ENCODE data around the gene ZFAND5. TPM values are rescaled to one million over a fixed set of nuclear protein-coding genes. Genes with fewer than 3 reads are reported as not detected.

The ZFAND5 gene
- polyA plus RNA-seq, 1 donor from 2014 or later: 338 TPM

DNA sequence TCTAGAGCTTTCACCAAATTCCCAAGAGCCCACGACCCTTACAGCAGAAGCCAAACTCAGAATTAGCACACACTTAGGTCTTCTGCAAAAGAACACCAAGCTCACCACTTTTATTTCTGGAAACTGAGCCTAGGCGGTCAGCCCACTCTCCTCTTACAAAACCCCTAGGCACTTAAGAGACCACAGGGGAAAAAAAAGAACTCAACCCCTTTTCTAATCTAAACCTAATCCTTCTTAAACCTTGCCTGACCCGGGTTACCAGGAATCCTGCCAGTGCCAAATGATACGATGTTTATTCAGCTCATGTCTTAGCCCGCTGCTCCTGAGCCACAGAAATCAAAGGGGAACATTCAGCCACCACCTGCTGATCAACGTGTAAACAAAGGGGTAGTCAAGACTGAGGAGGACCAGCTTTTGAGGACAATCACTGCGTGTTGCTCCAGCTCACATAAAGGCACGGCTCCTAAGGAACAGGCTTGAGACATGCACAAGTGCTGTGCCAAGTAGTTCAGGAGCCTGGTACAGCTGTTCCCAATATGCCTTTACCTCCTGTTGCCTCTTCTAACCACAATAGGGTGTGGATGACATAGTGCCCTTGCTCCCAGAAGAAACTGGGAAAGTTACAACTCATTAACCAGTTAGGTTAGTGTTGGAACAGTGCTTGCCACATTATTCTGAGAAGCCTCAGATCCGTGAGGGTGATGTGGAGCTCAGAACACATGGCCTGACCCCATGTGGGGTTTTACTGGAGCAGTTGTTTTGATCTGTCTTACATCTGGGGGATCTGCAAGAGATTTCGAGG lies 49.3 kb downstream of the ZFAND5 start:
- Histone ChIP-seq H3F3A (ENCODE audit: insufficient read depth, low read length, poor library complexity, severe bottlenecking) (no peaks in the 10 kb centered on the region), H4K20me1 (ENCODE audit: insufficient read depth) (no peaks in the 10 kb centered on the region), H3K4me2 (ENCODE audit: low read length) (no peak overlapping the region), H3K9ac (ENCODE audit: low read length) (no peak overlapping the region), H3K79me2 (replicated peaks; ENCODE audit: insufficient read depth, low read length) (no peaks in the 10 kb centered on the region), H3K9me2 (ENCODE audit: insufficient read depth, low read length) (no peaks in the 10 kb centered on the region), H3K4me3 (ENCODE audit: low read length) (no peak overlapping the region), H2AFZ (ENCODE audit: low read depth, low read length) (no peak overlapping the region), H3K27me3 (ENCODE audit: insufficient read depth, low read depth, low read length) (no peaks in the 10 kb centered on the region), H3K36me3 (ENCODE audit: insufficient read depth, low read length) (no peaks in the 10 kb centered on the region), H3K27ac (ENCODE audit: low read length) (no peak overlapping the region), H3K9me3 (ENCODE audit: low read length) (no peaks in the 10 kb centered on the region)
- TF ChIP-seq POLR2AphosphoS5 (IDR thresholded peaks at IDR 0.05): no peak
- no peak for TF ChIP-seq SMC3 (conservative IDR thresholded peaks at IDR 0.05; ENCODE audit: poor library complexity)
- TF ChIP-seq, protein P1, sequence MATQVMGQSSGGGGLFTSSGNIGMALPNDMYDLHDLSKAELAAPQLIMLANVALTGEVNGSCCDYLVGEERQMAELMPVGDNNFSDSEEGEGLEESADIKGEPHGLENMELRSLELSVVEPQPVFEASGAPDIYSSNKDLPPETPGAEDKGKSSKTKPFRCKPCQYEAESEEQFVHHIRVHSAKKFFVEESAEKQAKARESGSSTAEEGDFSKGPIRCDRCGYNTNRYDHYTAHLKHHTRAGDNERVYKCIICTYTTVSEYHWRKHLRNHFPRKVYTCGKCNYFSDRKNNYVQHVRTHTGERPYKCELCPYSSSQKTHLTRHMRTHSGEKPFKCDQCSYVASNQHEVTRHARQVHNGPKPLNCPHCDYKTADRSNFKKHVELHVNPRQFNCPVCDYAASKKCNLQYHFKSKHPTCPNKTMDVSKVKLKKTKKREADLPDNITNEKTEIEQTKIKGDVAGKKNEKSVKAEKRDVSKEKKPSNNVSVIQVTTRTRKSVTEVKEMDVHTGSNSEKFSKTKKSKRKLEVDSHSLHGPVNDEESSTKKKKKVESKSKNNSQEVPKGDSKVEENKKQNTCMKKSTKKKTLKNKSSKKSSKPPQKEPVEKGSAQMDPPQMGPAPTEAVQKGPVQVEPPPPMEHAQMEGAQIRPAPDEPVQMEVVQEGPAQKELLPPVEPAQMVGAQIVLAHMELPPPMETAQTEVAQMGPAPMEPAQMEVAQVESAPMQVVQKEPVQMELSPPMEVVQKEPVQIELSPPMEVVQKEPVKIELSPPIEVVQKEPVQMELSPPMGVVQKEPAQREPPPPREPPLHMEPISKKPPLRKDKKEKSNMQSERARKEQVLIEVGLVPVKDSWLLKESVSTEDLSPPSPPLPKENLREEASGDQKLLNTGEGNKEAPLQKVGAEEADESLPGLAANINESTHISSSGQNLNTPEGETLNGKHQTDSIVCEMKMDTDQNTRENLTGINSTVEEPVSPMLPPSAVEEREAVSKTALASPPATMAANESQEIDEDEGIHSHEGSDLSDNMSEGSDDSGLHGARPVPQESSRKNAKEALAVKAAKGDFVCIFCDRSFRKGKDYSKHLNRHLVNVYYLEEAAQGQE (IDR thresholded peaks at IDR 0.05; ENCODE audit: borderline replicate concordance): no peak
- no peak for TF ChIP-seq EP300 (conservative IDR thresholded peaks at IDR 0.05; ENCODE audit: poor library complexity, severe bottlenecking)
- TF ChIP-seq CTCF (IDR thresholded peaks at IDR 0.05; ENCODE audit: poor library complexity, severe bottlenecking): no peak
- no peak for TF ChIP-seq TAF1 (IDR thresholded peaks at IDR 0.05; ENCODE audit: low read depth)

DNA sequence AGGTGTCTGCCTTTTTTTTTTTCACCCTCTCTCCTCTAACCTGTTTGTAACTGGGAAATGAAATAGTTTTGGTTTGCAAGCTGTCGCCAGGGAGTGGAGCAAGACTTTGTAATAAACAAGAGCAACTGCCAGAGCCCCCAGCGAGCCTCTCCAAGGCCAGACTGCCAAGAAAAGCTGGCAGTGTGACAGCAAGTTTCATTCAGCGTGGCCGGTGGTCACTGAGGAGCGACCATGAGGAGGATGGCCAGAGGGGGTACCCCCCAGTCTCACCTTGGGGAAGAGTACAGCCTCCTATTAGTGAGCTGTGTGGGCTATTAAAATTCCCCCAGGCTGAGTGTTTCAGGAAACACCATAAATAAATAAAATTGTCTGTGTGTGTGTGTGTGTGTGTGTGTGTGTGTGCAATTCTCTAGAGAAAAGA lies 49.9 kb downstream of the ZFAND5 start:
- Histone ChIP-seq H3K4me2 (ENCODE audit: low read length) (no peak overlapping the region), H3K9me3 (ENCODE audit: low read length) (no peaks in the 10 kb centered on the region), H3K36me3 (ENCODE audit: insufficient read depth, low read length) (no peaks in the 10 kb centered on the region), H3K27ac (ENCODE audit: low read length) (no peak overlapping the region), H3F3A (ENCODE audit: insufficient read depth, low read length, poor library complexity, severe bottlenecking) (no peaks in the 10 kb centered on the region), H3K4me3 (ENCODE audit: low read length) (no peak overlapping the region), H3K27me3 (ENCODE audit: insufficient read depth, low read depth, low read length) (no peaks in the 10 kb centered on the region), H4K20me1 (ENCODE audit: insufficient read depth) (no peaks in the 10 kb centered on the region), H2AFZ (ENCODE audit: low read depth, low read length) (no peak overlapping the region), H3K9me2 (ENCODE audit: insufficient read depth, low read length) (no peaks in the 10 kb centered on the region), H3K9ac (ENCODE audit: low read length) (no peak overlapping the region), H3K79me2 (replicated peaks; ENCODE audit: insufficient read depth, low read length) (no peaks in the 10 kb centered on the region)
- TF ChIP-seq TAF1 (IDR thresholded peaks at IDR 0.05; ENCODE audit: low read depth): no peak

DNA sequence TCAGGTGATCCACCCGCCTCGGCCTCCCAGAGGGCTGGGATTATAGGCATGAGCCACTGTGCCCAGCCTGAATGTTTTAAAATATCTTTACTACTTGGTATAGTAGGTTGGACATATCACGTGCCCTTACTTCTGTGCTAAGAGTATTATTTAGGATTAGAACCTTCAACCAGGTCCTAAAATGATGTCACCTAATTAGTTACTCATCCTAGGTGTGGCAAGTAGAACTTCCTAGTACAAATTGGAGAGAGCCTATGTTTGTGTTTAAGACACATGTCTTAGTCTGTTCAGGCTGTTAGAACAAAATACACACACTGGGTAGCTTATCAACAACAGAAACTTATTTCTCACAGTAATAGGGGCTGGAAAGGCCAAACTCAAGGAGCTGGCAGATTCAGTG lies 51.5 kb downstream of the ZFAND5 start:
- Histone ChIP-seq H3K79me2 (replicated peaks; ENCODE audit: insufficient read depth, low read length) (no peaks in the 10 kb centered on the region), H3K9me3 (ENCODE audit: low read length) (no peaks in the 10 kb centered on the region), H3K27ac (ENCODE audit: low read length) (no peak overlapping the region), H3K27me3 (ENCODE audit: insufficient read depth, low read depth, low read length) (no peaks in the 10 kb centered on the region), H2AFZ (ENCODE audit: low read depth, low read length) (no peak overlapping the region), H3K4me2 (ENCODE audit: low read length) (no peak overlapping the region), H3K36me3 (ENCODE audit: insufficient read depth, low read length) (no peaks in the 10 kb centered on the region), H4K20me1 (ENCODE audit: insufficient read depth) (no peaks in the 10 kb centered on the region), H3F3A (ENCODE audit: insufficient read depth, low read length, poor library complexity, severe bottlenecking) (no peaks in the 10 kb centered on the region), H3K9me2 (ENCODE audit: insufficient read depth, low read length) (no peaks in the 10 kb centered on the region), H3K4me3 (ENCODE audit: low read length) (no peak overlapping the region), H3K9ac (ENCODE audit: low read length) (no peak overlapping the region)
- TF ChIP-seq MXI1 (conservative IDR thresholded peaks at IDR 0.05; ENCODE audit: poor library complexity, severe bottlenecking): no peak
- no peak for TF ChIP-seq POLR2AphosphoS5 (IDR thresholded peaks at IDR 0.05)
- TF ChIP-seq TAF1 (IDR thresholded peaks at IDR 0.05; ENCODE audit: low read depth): no peak
- TF ChIP-seq RAD21 (conservative IDR thresholded peaks at IDR 0.05): no peak
- no peak for TF ChIP-seq EP300 (conservative IDR thresholded peaks at IDR 0.05; ENCODE audit: poor library complexity, severe bottlenecking)
- TF ChIP-seq, protein P1 (IDR thresholded peaks at IDR 0.05; ENCODE audit: borderline replicate concordance): no peak
- TF ChIP-seq CTCF (IDR thresholded peaks at IDR 0.05; ENCODE audit: poor library complexity, severe bottlenecking): no peak
- TF ChIP-seq EZH2 (IDR thresholded peaks at IDR 0.05; ENCODE audit: borderline replicate concordance, insufficient read depth, low read length, poor library complexity, severe bottlenecking): no peak
- no peak for TF ChIP-seq SMC3 (conservative IDR thresholded peaks at IDR 0.05; ENCODE audit: poor library complexity)

All from neural cell (in vitro differentiated cells).